ENCODE results near the gene FRS2. TPM values are rescaled to one million over a fixed set of nuclear protein-coding genes. Genes with fewer than 3 reads are reported as not detected.

The FRS2 gene
- total and polyA plus RNA-seq, 8 donors: 2.0 to 71.0 (median 12.1) TPM

- intact Hi-C loops (cut with DNase I; ENCODE audit: low total_unique reads): no loop called here
- Histone ChIP-seq H3K4me3 (no peak overlapping the region), H3K27ac (no peak overlapping the region), H3K36me3 (peaks cover 0 to 16% (median 13%) of the 10 kb centered on the region in 4 donors), H3K4me1 (peaks cover 0 to 53% (median 26%) of the 10 kb centered on the region in 4 donors), H3K9me3 (peaks cover 0 to 12% (median 7%) of the 10 kb centered on the region in 4 donors), H3K27me3 (no peaks in the 10 kb centered on the region)
- DNase-seq: no peak
- TF ChIP-seq POLR2A (IDR thresholded peaks at IDR 0.05) (no peak), POLR2AphosphoS5 (IDR thresholded peaks at IDR 0.05) (no peak), CTCF (IDR thresholded peaks at IDR 0.05) (no peak), EP300 (IDR thresholded peaks at IDR 0.05) (no peak)
- WGBS, 5 donors: 97 to 100% (median 98%) methylated on average over 1 of the region's 1 CpG
Observed at GRCh38 chr12:69483700-69484099, 13.5 kb downstream of the FRS2 start.

- intact Hi-C loops (cut with DNase I; ENCODE audit: low total_unique reads): no loop called here
- H3K4me3 ChIP-seq: no peak overlapping the region
- no peak overlapping the region for H3K27ac ChIP-seq
- no peak for TF ChIP-seq POLR2A (IDR thresholded peaks at IDR 0.05)
- TF ChIP-seq EP300 (IDR thresholded peaks at IDR 0.05): no peak
- H3K36me3 ChIP-seq: peaks cover 0 to 16% (median 13%) of the 10 kb centered on the region in 4 donors
- peaks cover 0 to 12% (median 7%) of the 10 kb centered on the region in 4 donors for H3K9me3 ChIP-seq
- peaks cover 0 to 47% (median 23%) of the 10 kb centered on the region in 4 donors for H3K4me1 ChIP-seq
- DNase-seq: no peak
- H3K27me3 ChIP-seq: no peaks in the 10 kb centered on the region
- WGBS, 5 donors: 15 to 40% (median 27%) methylated on average over 2 of the region's 2 CpGs
Observed at GRCh38 chr12:69484428-69484827, 14.2 kb downstream of the FRS2 start.

- H3K27me3 ChIP-seq: no peaks in the 10 kb centered on the region
- no peak overlapping the region for H3K4me3 ChIP-seq
- 93 to 95% (median 94%) methylated on average over 14 of the region's 14 CpGs for WGBS, 5 donors
- TF ChIP-seq EP300 (IDR thresholded peaks at IDR 0.05) (no peak), POLR2A (IDR thresholded peaks at IDR 0.05) (no peak), POLR2AphosphoS5 (IDR thresholded peaks at IDR 0.05) (no peak), CTCF (IDR thresholded peaks at IDR 0.05) (no peak)
- DNase-seq: no peak
- H3K27ac ChIP-seq: no peak overlapping the region
- intact Hi-C loops (cut with DNase I; ENCODE audit: low total_unique reads): no loop called here
- H3K36me3 ChIP-seq: peaks cover 0 to 16% (median 11%) of the 10 kb centered on the region in 4 donors
- H3K9me3 ChIP-seq: peaks cover 0 to 12% (median 7%) of the 10 kb centered on the region in 4 donors
- H3K4me1 ChIP-seq: peaks cover 0 to 36% (median 11%) of the 10 kb centered on the region in 4 donors
Observed at GRCh38 chr12:69490920-69491643, 20.9 kb downstream of the FRS2 start.

- 75 to 93% (median 87%) methylated on average over 2 of the region's 2 CpGs for WGBS, 5 donors
- H3K9me3 ChIP-seq: peaks cover 0 to 3% (median 0%) of the 10 kb centered on the region in 4 donors
- DNase-seq: no peak
- H3K4me3 ChIP-seq: no peak overlapping the region
- H3K27ac ChIP-seq: no peak overlapping the region
- peaks cover 0 to 46% (median 22%) of the 10 kb centered on the region in 4 donors for H3K4me1 ChIP-seq
- peaks cover 0 to 4% (median 4%) of the 10 kb centered on the region in 4 donors for H3K36me3 ChIP-seq
- no peak for TF ChIP-seq POLR2A (IDR thresholded peaks at IDR 0.05)
- TF ChIP-seq CTCF (IDR thresholded peaks at IDR 0.05): no peak
- no peak for TF ChIP-seq EP300 (IDR thresholded peaks at IDR 0.05)
- TF ChIP-seq POLR2AphosphoS5 (IDR thresholded peaks at IDR 0.05): no peak
- H3K27me3 ChIP-seq: no peaks in the 10 kb centered on the region
- intact Hi-C loops (cut with DNase I; ENCODE audit: low total_unique reads): no loop called here
Observed at GRCh38 chr12:69492739-69493138, 22.6 kb downstream of the FRS2 start.

GRCh38 chr12:69495071-69495470 lies 24.9 kb downstream of the FRS2 start:
- no peak for DNase-seq
- H3K4me3 ChIP-seq: no peak overlapping the region
- 46 to 69% (median 60%) methylated on average over 3 of the region's 3 CpGs for WGBS, 5 donors

More at GRCh38 chr12:69495071-69495470, 24.9 kb downstream of the FRS2 start:
- no peak for TF ChIP-seq POLR2A (IDR thresholded peaks at IDR 0.05)
- TF ChIP-seq POLR2AphosphoS5 (IDR thresholded peaks at IDR 0.05): no peak
- no peak for TF ChIP-seq EP300 (IDR thresholded peaks at IDR 0.05)
- TF ChIP-seq CTCF (IDR thresholded peaks at IDR 0.05): no peak
- Histone ChIP-seq H3K4me1 (peaks cover 0 to 60% (median 32%) of the 10 kb centered on the region in 4 donors), H3K36me3 (no peaks in the 10 kb centered on the region), H3K9me3 (no peaks in the 10 kb centered on the region), H3K27ac (no peak overlapping the region), H3K27me3 (no peaks in the 10 kb centered on the region)
- intact Hi-C loops (cut with DNase I; ENCODE audit: low total_unique reads): no loop called here
